ENCODE data around the gene AUTS2. TPM values are rescaled to one million over a fixed set of nuclear protein-coding genes. Genes with fewer than 3 reads are reported as not detected.
A peak's percentile ranks its signal among the peaks of the same experiment; 100 is the strongest.

AUTS2 gene
- total and polyA plus RNA-seq, 9 of the 15 experiments (the other 6 are each of a cell fraction or from before 2014, with no cell fraction given) = 0.58 TPM; not detected in 8

GRCh38 chr7:70684173-70684572 lies 1085.9 kb downstream of the AUTS2 start (continued):
- no peak for TF ChIP-seq CEBPZ (IDR thresholded peaks at IDR 0.05; ENCODE audit: borderline replicate concordance, low read depth, low read length)
- TF ChIP-seq PTTG1 (tag; IDR thresholded peaks at IDR 0.05; ENCODE audit: low read depth) = no peak
- TF ChIP-seq, protein P1, sequence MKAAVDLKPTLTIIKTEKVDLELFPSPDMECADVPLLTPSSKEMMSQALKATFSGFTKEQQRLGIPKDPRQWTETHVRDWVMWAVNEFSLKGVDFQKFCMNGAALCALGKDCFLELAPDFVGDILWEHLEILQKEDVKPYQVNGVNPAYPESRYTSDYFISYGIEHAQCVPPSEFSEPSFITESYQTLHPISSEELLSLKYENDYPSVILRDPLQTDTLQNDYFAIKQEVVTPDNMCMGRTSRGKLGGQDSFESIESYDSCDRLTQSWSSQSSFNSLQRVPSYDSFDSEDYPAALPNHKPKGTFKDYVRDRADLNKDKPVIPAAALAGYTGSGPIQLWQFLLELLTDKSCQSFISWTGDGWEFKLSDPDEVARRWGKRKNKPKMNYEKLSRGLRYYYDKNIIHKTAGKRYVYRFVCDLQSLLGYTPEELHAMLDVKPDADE (conservative IDR thresholded peaks at IDR 0.05; ENCODE audit: control insufficient read depth, low read depth, low read length) = no peak
- TF ChIP-seq DACH1 (IDR thresholded peaks at IDR 0.05; ENCODE audit: partially characterized antibody) = no peak
- TF ChIP-seq, protein P2, sequence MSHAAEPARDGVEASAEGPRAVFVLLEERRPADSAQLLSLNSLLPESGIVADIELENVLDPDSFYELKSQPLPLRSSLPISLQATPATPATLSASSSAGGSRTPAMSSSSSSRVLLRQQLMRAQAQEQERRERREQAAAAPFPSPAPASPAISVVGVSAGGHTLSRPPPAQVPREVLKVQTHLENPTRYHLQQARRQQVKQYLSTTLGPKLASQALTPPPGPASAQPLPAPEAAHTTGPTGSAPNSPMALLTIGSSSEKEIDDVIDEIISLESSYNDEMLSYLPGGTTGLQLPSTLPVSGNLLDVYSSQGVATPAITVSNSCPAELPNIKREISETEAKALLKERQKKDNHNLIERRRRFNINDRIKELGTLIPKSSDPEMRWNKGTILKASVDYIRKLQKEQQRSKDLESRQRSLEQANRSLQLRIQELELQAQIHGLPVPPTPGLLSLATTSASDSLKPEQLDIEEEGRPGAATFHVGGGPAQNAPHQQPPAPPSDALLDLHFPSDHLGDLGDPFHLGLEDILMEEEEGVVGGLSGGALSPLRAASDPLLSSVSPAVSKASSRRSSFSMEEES (CRISPR knock-in tag; IDR thresholded peaks at IDR 0.05) = peak; percentile 91
- no peak for TF ChIP-seq ZNF311 (CRISPR knock-in tag; IDR thresholded peaks at IDR 0.05)
- no peak for TF ChIP-seq ZNF707 (CRISPR knock-in tag; conservative IDR thresholded peaks at IDR 0.05)
- TF ChIP-seq RAD51 (IDR thresholded peaks at IDR 0.05; ENCODE audit: borderline replicate concordance, low read depth) = peak; percentile 62; the same call in 1 of the 2 replicates
- TF ChIP-seq, protein P3, sequence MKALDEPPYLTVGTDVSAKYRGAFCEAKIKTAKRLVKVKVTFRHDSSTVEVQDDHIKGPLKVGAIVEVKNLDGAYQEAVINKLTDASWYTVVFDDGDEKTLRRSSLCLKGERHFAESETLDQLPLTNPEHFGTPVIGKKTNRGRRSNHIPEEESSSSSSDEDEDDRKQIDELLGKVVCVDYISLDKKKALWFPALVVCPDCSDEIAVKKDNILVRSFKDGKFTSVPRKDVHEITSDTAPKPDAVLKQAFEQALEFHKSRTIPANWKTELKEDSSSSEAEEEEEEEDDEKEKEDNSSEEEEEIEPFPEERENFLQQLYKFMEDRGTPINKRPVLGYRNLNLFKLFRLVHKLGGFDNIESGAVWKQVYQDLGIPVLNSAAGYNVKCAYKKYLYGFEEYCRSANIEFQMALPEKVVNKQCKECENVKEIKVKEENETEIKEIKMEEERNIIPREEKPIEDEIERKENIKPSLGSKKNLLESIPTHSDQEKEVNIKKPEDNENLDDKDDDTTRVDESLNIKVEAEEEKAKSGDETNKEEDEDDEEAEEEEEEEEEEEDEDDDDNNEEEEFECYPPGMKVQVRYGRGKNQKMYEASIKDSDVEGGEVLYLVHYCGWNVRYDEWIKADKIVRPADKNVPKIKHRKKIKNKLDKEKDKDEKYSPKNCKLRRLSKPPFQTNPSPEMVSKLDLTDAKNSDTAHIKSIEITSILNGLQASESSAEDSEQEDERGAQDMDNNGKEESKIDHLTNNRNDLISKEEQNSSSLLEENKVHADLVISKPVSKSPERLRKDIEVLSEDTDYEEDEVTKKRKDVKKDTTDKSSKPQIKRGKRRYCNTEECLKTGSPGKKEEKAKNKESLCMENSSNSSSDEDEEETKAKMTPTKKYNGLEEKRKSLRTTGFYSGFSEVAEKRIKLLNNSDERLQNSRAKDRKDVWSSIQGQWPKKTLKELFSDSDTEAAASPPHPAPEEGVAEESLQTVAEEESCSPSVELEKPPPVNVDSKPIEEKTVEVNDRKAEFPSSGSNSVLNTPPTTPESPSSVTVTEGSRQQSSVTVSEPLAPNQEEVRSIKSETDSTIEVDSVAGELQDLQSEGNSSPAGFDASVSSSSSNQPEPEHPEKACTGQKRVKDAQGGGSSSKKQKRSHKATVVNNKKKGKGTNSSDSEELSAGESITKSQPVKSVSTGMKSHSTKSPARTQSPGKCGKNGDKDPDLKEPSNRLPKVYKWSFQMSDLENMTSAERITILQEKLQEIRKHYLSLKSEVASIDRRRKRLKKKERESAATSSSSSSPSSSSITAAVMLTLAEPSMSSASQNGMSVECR (CRISPR knock-in tag; IDR thresholded peaks at IDR 0.05) = no peak
